H9 (cell line): ENCODE results near the gene IQCE. TPM values are rescaled to one million over a fixed set of nuclear protein-coding genes. Genes with fewer than 3 reads are reported as not detected.

Source experiments
- DNase-seq: peaks from one replicate; pipeline ENCODE4 v3.0.0-alpha.2; 2017
- H2AFZ ChIP-seq: one replicate; pipeline ENCODE4 v1.6.1; 2013; ENCODE audit warnings: mild to moderate bottlenecking, low read length, control low read depth, moderate library complexity
- H2AK5ac ChIP-seq: 2 replicates; pipeline ENCODE4 v1.6.1; 2013; ENCODE audit warnings: low read length, control low read depth, mixed read lengths; ENCODE audit not compliant: insufficient read length
- H2BK120ac ChIP-seq: one replicate; pipeline ENCODE4 v1.6.1; 2013; ENCODE audit warnings: low read depth, mild to moderate bottlenecking, low read length, control low read depth, inconsistent platforms; ENCODE audit not compliant: poor library complexity, severe bottlenecking
- H2BK12ac ChIP-seq: 2 replicates; pipeline ENCODE4 v1.6.1; 2013; ENCODE audit warnings: low read length, control low read depth, mixed read lengths, low read depth; ENCODE audit not compliant: insufficient read length
- H2BK15ac ChIP-seq: 2 replicates; pipeline ENCODE4 v1.6.1; 2013; ENCODE audit warnings: low read depth, low read length, control low read depth
- H2BK20ac ChIP-seq: one replicate; pipeline ENCODE4 v1.6.1; 2013; ENCODE audit warnings: low read depth, mild to moderate bottlenecking, low read length, control low read depth, inconsistent platforms; ENCODE audit not compliant: poor library complexity, severe bottlenecking
- H2BK5ac ChIP-seq: 2 replicates; pipeline ENCODE4 v1.6.1; 2013; ENCODE audit warnings: low read length, control low read depth, mixed read lengths; ENCODE audit not compliant: insufficient read length
- H3K14ac ChIP-seq: 2 replicates; pipeline ENCODE4 v1.6.1; 2013; ENCODE audit warnings: low read length, control low read depth; ENCODE audit not compliant: insufficient read depth
- H3K18ac ChIP-seq: 2 replicates; pipeline ENCODE4 v1.6.1; 2013; ENCODE audit warnings: low read depth, mild to moderate bottlenecking, mixed read lengths, low read length, control low read depth; ENCODE audit not compliant: insufficient read length
- H3K23ac ChIP-seq: 2 replicates; pipeline ENCODE4 v1.6.1; 2013; ENCODE audit warnings: low read length, control low read depth, mixed read lengths, low read depth; ENCODE audit not compliant: insufficient read length
- H3K23me2 ChIP-seq: 2 replicates; pipeline ENCODE4 v1.6.1; 2013; ENCODE audit warnings: low read depth, mild to moderate bottlenecking, mixed read lengths, low read length, control low read depth; ENCODE audit not compliant: insufficient read length, poor library complexity, severe bottlenecking
- H3K27ac ChIP-seq: 2 replicates; pipeline ENCODE4 v1.5.1; 2013; ENCODE audit warnings: low read length, control low read depth, mixed read lengths, low read depth; ENCODE audit not compliant: insufficient read length
- H3K27me3 ChIP-seq: 2 replicates; pipeline ENCODE4 v1.6.1; 2013; ENCODE audit warnings: low read length, control low read depth, inconsistent platforms; ENCODE audit not compliant: insufficient read depth
- H3K4ac ChIP-seq: 2 replicates; pipeline ENCODE4 v1.6.1; 2013; ENCODE audit warnings: low read depth, mild to moderate bottlenecking, control low read depth, inconsistent platforms, low read length, moderate library complexity
- H3K4me1 ChIP-seq: 2 replicates; pipeline ENCODE4 v1.6.1; 2013; ENCODE audit warnings: low read length, control low read depth, inconsistent platforms; ENCODE audit not compliant: insufficient read depth
- H3K4me2 ChIP-seq: 2 replicates; pipeline ENCODE4 v1.6.1; 2013; ENCODE audit warnings: low read length, control low read depth, mixed read lengths; ENCODE audit not compliant: insufficient read length, insufficient read depth
- H3K56ac ChIP-seq: 2 replicates; pipeline ENCODE4 v1.6.1; 2013; ENCODE audit warnings: low read depth, mild to moderate bottlenecking, mixed read lengths, low read length, control low read depth; ENCODE audit not compliant: insufficient read length
- H3K79me1 ChIP-seq: 2 replicates; pipeline ENCODE4 v1.6.1; 2013; ENCODE audit warnings: low read depth, mild to moderate bottlenecking, moderate library complexity, low read length, control low read depth, inconsistent platforms; ENCODE audit not compliant: insufficient read depth, poor library complexity, severe bottlenecking
- H3K79me2 ChIP-seq: 2 replicates; pipeline ENCODE4 v1.6.1; 2013; ENCODE audit warnings: low read length, control low read depth, inconsistent platforms; ENCODE audit not compliant: insufficient read depth
- H3K9ac ChIP-seq: 2 replicates; pipeline ENCODE4 v1.6.1; 2013; ENCODE audit warnings: low read length, control low read depth, mixed read lengths; ENCODE audit not compliant: insufficient read length; ENCODE audit errors: extremely low read depth
- H3K9me3 ChIP-seq: one replicate; pipeline ENCODE4 v1.6.1; 2013; ENCODE audit warnings: low read depth, low read length, inconsistent platforms; ENCODE audit not compliant: control insufficient read depth
- H3T11ph ChIP-seq: one replicate; pipeline ENCODE4 v1.6.1; 2013; ENCODE audit warnings: mild to moderate bottlenecking, low read length, control low read depth, inconsistent platforms
- H4K20me1 ChIP-seq: one replicate; pipeline ENCODE4 v1.6.1; 2013; ENCODE audit not compliant: control insufficient read depth, insufficient read length, insufficient read depth
- H4K5ac ChIP-seq: 2 replicates; pipeline ENCODE4 v1.6.1; 2013; ENCODE audit warnings: low read depth, mild to moderate bottlenecking, mixed read lengths, low read length, control low read depth; ENCODE audit not compliant: insufficient read length
- H4K8ac ChIP-seq: replicated peaks from 2 replicates; pipeline ENCODE4 v1.6.1; 2013; ENCODE audit warnings: low read length, control low read depth, mixed read lengths, low read depth; ENCODE audit not compliant: insufficient read length
- H4K91ac ChIP-seq: 2 replicates; pipeline ENCODE4 v1.6.1; 2013; ENCODE audit warnings: low read depth, mild to moderate bottlenecking, moderate library complexity, mixed read lengths, low read length, control low read depth; ENCODE audit not compliant: insufficient read length
- H3K27ac Mint-ChIP-seq, 3 experiments: 2 replicates in 2 of 3; 3 replicates in 1 of 3; pipeline ENCODE4 v1.8.0; 2020 to 2021; ENCODE audit warnings: mixed read lengths in 3 of 3, mild to moderate bottlenecking in 1 of 3, moderate library complexity in 1 of 3
- H3K27me3 Mint-ChIP-seq: 2 replicates; pipeline ENCODE4 v1.8.0; 2021; ENCODE audit warnings: low read depth, mild to moderate bottlenecking, moderate library complexity, mixed read lengths
- H3K36me3 Mint-ChIP-seq, 3 experiments: 2 replicates in 2 of 3; 3 replicates in 1 of 3; pipeline ENCODE4 v1.8.0; 2020 to 2021; ENCODE audit warnings: low read depth in 3 of 3, mixed read lengths in 3 of 3; ENCODE audit not compliant: insufficient read depth in 1 of 3
- H3K4me1 Mint-ChIP-seq, 2 experiments: 2 replicates each; pipeline ENCODE4 v1.8.0; 2020; ENCODE audit warnings: mixed read lengths in 2 of 2
- H3K4me3 Mint-ChIP-seq, 2 experiments: 2 replicates in 1 of 2; 3 replicates in 1 of 2; pipeline ENCODE4 v1.8.0; 2020 to 2021; ENCODE audit warnings: mild to moderate bottlenecking in 2 of 2, mixed read lengths in 2 of 2, moderate library complexity in 1 of 2
- H3K9me3 Mint-ChIP-seq, 2 experiments: 2 replicates in 1 of 2; 3 replicates in 1 of 2; pipeline ENCODE4 v1.8.0; 2020; ENCODE audit warnings: mild to moderate bottlenecking in 2 of 2, mixed read lengths in 2 of 2, moderate library complexity in 1 of 2
- WGBS: extraction: QIAGEN DNeasy Blood & Tissue Kit; methylation state at CpG from one replicate; pipeline ENCODE4 v1.1.7; 2013; ENCODE audit warnings: missing lambda C conversion rate, low lambda C conversion rate, mixed read lengths; ENCODE audit not compliant: insufficient read length; ENCODE audit errors: extremely low coverage; 5-methylcytosine and 5-hydroxymethylcytosine counted together
- total RNA-seq: library from RNA; stranded (reverse); gene quantifications from 2 replicates; pipeline ENCODE4 v1.2.1, GENCODE V29; 2021
- TF ChIP-seq, protein P1 (sequence below): fragments of 200-600 bp; sonication (generic); conservative IDR thresholded peaks from 3 replicates; pipeline ENCODE4 v1.8.0; 2021; ENCODE audit warnings: antibody characterized with exemption, mild to moderate bottlenecking

The IQCE gene
- total RNA-seq, 1 experiment from 2014 or later: 7.0 TPM

DNA sequence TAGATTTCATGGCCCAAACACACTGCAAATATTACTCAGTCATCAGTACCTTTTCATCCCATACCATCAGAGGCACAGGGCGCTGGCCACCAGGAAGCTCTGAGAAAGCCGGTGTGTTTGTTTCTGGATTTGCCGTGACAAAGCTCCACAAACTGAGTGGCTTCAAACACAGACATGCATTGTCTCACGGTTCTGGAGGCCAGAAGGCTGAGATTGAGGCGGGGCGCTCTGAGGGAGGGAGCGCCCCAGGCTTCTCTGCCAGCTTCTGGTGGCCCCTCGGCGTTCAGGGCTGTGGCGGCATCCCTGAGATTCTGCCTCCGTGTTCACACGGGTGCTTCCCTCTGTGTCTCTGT is 69.3 kb downstream of the IQCE start:
- H3K56ac ChIP-seq: no peak overlapping the region
- H4K91ac ChIP-seq: no peak overlapping the region
- no peak overlapping the region for H4K8ac ChIP-seq
- H3K18ac ChIP-seq: no peak overlapping the region
- peaks cover 4 to 9% of the 10 kb centered on the region in 2 experiments for H3K4me1 Mint-ChIP-seq
- H2BK12ac ChIP-seq: no peak overlapping the region
- H3K9me3 Mint-ChIP-seq: no peaks in the 10 kb centered on the region
- H3K9ac ChIP-seq: no peak overlapping the region
- no peak overlapping the region for H3K4ac ChIP-seq
- H3K9me3 ChIP-seq: no peaks in the 10 kb centered on the region
- no peak overlapping the region for H2BK20ac ChIP-seq
- peaks cover 4% of the 10 kb centered on the region for H3K79me1 ChIP-seq
- peaks cover 9% of the 10 kb centered on the region for H3K23me2 ChIP-seq
- H2BK15ac ChIP-seq: no peak overlapping the region
- no peak overlapping the region for H2AK5ac ChIP-seq
- no peaks in the 10 kb centered on the region; the same call in 1 of the 2 replicates for H3K27me3 Mint-ChIP-seq
- H3K4me1 ChIP-seq: no peaks in the 10 kb centered on the region
- H4K20me1 ChIP-seq: no peaks in the 10 kb centered on the region
- no peak overlapping the region for H3K27ac ChIP-seq
- no peak overlapping the region for H2BK5ac ChIP-seq
- no peak overlapping the region for H3K14ac ChIP-seq
- H3K4me3 Mint-ChIP-seq: no peak overlapping the region
- no peak for DNase-seq
- H2BK120ac ChIP-seq: no peak overlapping the region
- no peak overlapping the region for H4K5ac ChIP-seq
- H3K36me3 Mint-ChIP-seq: no peaks in the 10 kb centered on the region; a peak in 1 of 7 replicates
- peak overlapping the region in 1 of 3 experiments; percentile 9; a peak in 1 of 7 replicates for H3K27ac Mint-ChIP-seq
- H2AFZ ChIP-seq: no peak overlapping the region
- H3K79me2 ChIP-seq: peaks cover 8% of the 10 kb centered on the region; the same call in 1 of the 2 replicates
- no peak overlapping the region for H3K4me2 ChIP-seq
- TF ChIP-seq, protein P1, sequence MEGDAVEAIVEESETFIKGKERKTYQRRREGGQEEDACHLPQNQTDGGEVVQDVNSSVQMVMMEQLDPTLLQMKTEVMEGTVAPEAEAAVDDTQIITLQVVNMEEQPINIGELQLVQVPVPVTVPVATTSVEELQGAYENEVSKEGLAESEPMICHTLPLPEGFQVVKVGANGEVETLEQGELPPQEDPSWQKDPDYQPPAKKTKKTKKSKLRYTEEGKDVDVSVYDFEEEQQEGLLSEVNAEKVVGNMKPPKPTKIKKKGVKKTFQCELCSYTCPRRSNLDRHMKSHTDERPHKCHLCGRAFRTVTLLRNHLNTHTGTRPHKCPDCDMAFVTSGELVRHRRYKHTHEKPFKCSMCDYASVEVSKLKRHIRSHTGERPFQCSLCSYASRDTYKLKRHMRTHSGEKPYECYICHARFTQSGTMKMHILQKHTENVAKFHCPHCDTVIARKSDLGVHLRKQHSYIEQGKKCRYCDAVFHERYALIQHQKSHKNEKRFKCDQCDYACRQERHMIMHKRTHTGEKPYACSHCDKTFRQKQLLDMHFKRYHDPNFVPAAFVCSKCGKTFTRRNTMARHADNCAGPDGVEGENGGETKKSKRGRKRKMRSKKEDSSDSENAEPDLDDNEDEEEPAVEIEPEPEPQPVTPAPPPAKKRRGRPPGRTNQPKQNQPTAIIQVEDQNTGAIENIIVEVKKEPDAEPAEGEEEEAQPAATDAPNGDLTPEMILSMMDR: no peak
- H3K23ac ChIP-seq: no peak overlapping the region
- WGBS: no CpG with 5 or more reads among the region's 12 CpGs
- no peak overlapping the region for H3T11ph ChIP-seq
- no peaks in the 10 kb centered on the region for H3K27me3 ChIP-seq
